ENCODE data around the gene DNAAF5.

The DNAAF5 gene

GRCh38 chr7:763762-764161 is 37.3 kb downstream of the DNAAF5 start:
- in situ Hi-C loops (cut with MboI; ENCODE audit: low sequenced_read_pairs): no loop called here

- in situ Hi-C loops (cut with MboI; ENCODE audit: low sequenced_read_pairs): no loop called here
These were observed 38.9 kb downstream of the DNAAF5 start for GRCh38 chr7:765383-765782.

GRCh38 chr7:767580-767940 is 41.1 kb downstream of the DNAAF5 start:
- in situ Hi-C loops (cut with MboI; ENCODE audit: low sequenced_read_pairs): no loop called here

- in situ Hi-C loops (cut with MboI; ENCODE audit: low sequenced_read_pairs): no loop called here
These were observed 41.6 kb downstream of the DNAAF5 start for GRCh38 chr7:767941-768731.

GRCh38 chr7:768881-769504 is 42.5 kb downstream of the DNAAF5 start:
- in situ Hi-C loops (cut with MboI; ENCODE audit: low sequenced_read_pairs): no loop called here

- in situ Hi-C loops (cut with MboI; ENCODE audit: low sequenced_read_pairs): no loop called here
These were observed 43.8 kb downstream of the DNAAF5 start for GRCh38 chr7:770336-770735.

GRCh38 chr7:770741-771166 is 44.3 kb downstream of the DNAAF5 start:
- in situ Hi-C loops (cut with MboI; ENCODE audit: low sequenced_read_pairs): no loop called here

GRCh38 chr7:771234-772004 is 44.9 kb downstream of the DNAAF5 start:
- in situ Hi-C loops (cut with MboI; ENCODE audit: low sequenced_read_pairs): no loop called here

GRCh38 chr7:772005-772294 is 45.5 kb downstream of the DNAAF5 start:
- in situ Hi-C loops (cut with MboI; ENCODE audit: low sequenced_read_pairs): no loop called here

- in situ Hi-C loops (cut with MboI; ENCODE audit: low sequenced_read_pairs): no loop called here
These were observed 45.9 kb downstream of the DNAAF5 start for GRCh38 chr7:772392-772791.

GRCh38 chr7:772861-773621 is 46.5 kb downstream of the DNAAF5 start:
- in situ Hi-C loops (cut with MboI; ENCODE audit: low sequenced_read_pairs): no loop called here

- in situ Hi-C loops (cut with MboI; ENCODE audit: low sequenced_read_pairs): no loop called here
These were observed 47.1 kb downstream of the DNAAF5 start for GRCh38 chr7:773622-773915.

GRCh38 chr7:774161-775109 is 47.9 kb downstream of the DNAAF5 start:
- in situ Hi-C loops (cut with MboI; ENCODE audit: low sequenced_read_pairs): loop anchor here (5.0 kb wide), 1 partner anchor 452 kb away; no protein-coding TSS in a partner anchor

- in situ Hi-C loops (cut with MboI; ENCODE audit: low sequenced_read_pairs): loop anchor here (5.0 kb wide), 1 partner anchor 454 kb away; no protein-coding TSS in a partner anchor
These were observed 49.9 kb downstream of the DNAAF5 start for GRCh38 chr7:776381-776780.

- in situ Hi-C loops (cut with MboI; ENCODE audit: low sequenced_read_pairs): loop anchor here (5.0 kb wide), 1 partner anchor 455 kb away; no protein-coding TSS in a partner anchor
These were observed 50.7 kb downstream of the DNAAF5 start for GRCh38 chr7:776992-777727.

- in situ Hi-C loops (cut with MboI; ENCODE audit: low sequenced_read_pairs): loop anchor here (5.0 kb wide), 1 partner anchor 455 kb away; no protein-coding TSS in a partner anchor
These were observed 51.2 kb downstream of the DNAAF5 start for GRCh38 chr7:777728-778078.

GRCh38 chr7:778271-778967 is 51.9 kb downstream of the DNAAF5 start:
- in situ Hi-C loops (cut with MboI; ENCODE audit: low sequenced_read_pairs): loop anchor here (5.0 kb wide), 1 partner anchor 456 kb away; no protein-coding TSS in a partner anchor

GRCh38 chr7:778968-779451 is 52.5 kb downstream of the DNAAF5 start:
- in situ Hi-C loops (cut with MboI; ENCODE audit: low sequenced_read_pairs): loop anchor here (5.0 kb wide), 1 partner anchor 457 kb away; no protein-coding TSS in a partner anchor
